Measurements from ENCODE around the gene ADRA1B.
A peak's percentile ranks its signal among the peaks of the same experiment; 100 is the strongest.
"Not testable (repeated sequence)": the region's sequence is repeated elsewhere in the genome, so short reads cannot be mapped to it uniquely, and the experiment has no call there.

ADRA1B gene

GRCh38 chr5:159971931-159972461, 55.7 kb downstream of the ADRA1B start:
- DNase-seq = no peak

GRCh38 chr5:159972538-159973362, 56.5 kb downstream of the ADRA1B start:
- no peak for DNase-seq

- peak; percentile 96 for DNase-seq
Measured at GRCh38 chr5:159975462-159976019, 59.3 kb downstream of the ADRA1B start.

- no peak for DNase-seq
Measured at GRCh38 chr5:159976921-159977320, 60.6 kb downstream of the ADRA1B start.

GRCh38 chr5:159978358-159978757, 62.1 kb downstream of the ADRA1B start:
- DNase-seq = no peak

- DNase-seq = no peak
Measured at GRCh38 chr5:159982421-159983173, 66.3 kb downstream of the ADRA1B start.

- DNase-seq = peak; percentile 52
Measured at GRCh38 chr5:159987031-159987674, 70.9 kb downstream of the ADRA1B start.

GRCh38 chr5:159990506-159990905, 74.2 kb downstream of the ADRA1B start:
- no peak for DNase-seq

GRCh38 chr5:159992566-159992965, 76.3 kb downstream of the ADRA1B start:
- peak; percentile 27 for DNase-seq

- no peak for DNase-seq
Measured at GRCh38 chr5:159993194-159993593, 76.9 kb downstream of the ADRA1B start.

GRCh38 chr5:159995907-159996306, 79.6 kb downstream of the ADRA1B start:
- DNase-seq = no peak

GRCh38 chr5:160001457-160001856, 85.2 kb downstream of the ADRA1B start:
- no peak for DNase-seq

GRCh38 chr5:160007514-160007913, 91.2 kb downstream of the ADRA1B start:
- DNase-seq = no peak

GRCh38 chr5:160008529-160008876, 92.2 kb downstream of the ADRA1B start:
- DNase-seq = not testable (repeated sequence)

- DNase-seq = peak; percentile 99
Measured at GRCh38 chr5:160008877-160009590, 92.8 kb downstream of the ADRA1B start, which contains the start of gene TTC1. Gene TTC1, plus strand, starts transcription at chr5:160009139. Its CDS starts 1,390 bp downstream, at chr5:160010529.

GRCh38 chr5:160009591-160009989, 93.3 kb downstream of the ADRA1B start:
- DNase-seq = no peak

GRCh38 chr5:160011471-160011870, 95.2 kb downstream of the ADRA1B start:
- no peak for DNase-seq

- not testable (repeated sequence) for DNase-seq
Measured at GRCh38 chr5:160014197-160014596, 97.9 kb downstream of the ADRA1B start.

- no peak for DNase-seq
Measured at GRCh38 chr5:160018945-160019625, 102.8 kb downstream of the ADRA1B start.

GRCh38 chr5:160020266-160020770, 104.0 kb downstream of the ADRA1B start:
- no peak for DNase-seq

- DNase-seq = no peak
Measured at GRCh38 chr5:160020964-160021363, 104.7 kb downstream of the ADRA1B start.
